K562 (cell line): ENCODE results near the gene TSSK2. TPM values are rescaled to one million over a fixed set of nuclear protein-coding genes. Genes with fewer than 3 reads are reported as not detected.

ENCODE experiments used
- CBX2 ChIP-seq: fragments of 200-600 bp; sonication (generic); IDR thresholded peaks from one replicate; pipeline ENCODE4 v1.6.1; 2012; ENCODE audit warnings: mild to moderate bottlenecking, low read length, inconsistent platforms; ENCODE audit not compliant: insufficient read depth, poor library complexity, severe bottlenecking
- CREB1 ChIP-seq, 2 experiments: sonication (generic) in 1 of 2; formaldehyde crosslinking in 1 of 2; IDR thresholded peaks; 2 replicates each; pipeline versions ENCODE4 v1.6.1 to v1.8.0; 2012 to 2022; ENCODE audit warnings: inconsistent platforms in 1 of 2, mild to moderate bottlenecking in 1 of 2, missing genetic modification reagents in 1 of 2, moderate library complexity in 1 of 2
- FIP1L1 ChIP-seq: fragments of 200-400 bp; formaldehyde crosslinking; IDR thresholded peaks from 2 replicates; pipeline ENCODE4 v1.6.1; 2018; ENCODE audit warnings: mild to moderate bottlenecking, low read depth, low read length; ENCODE audit not compliant: poor library complexity, severe bottlenecking
- GABPB2 ChIP-seq: fragments of 250-450 bp; sonication (Bioruptor Pico); conservative IDR thresholded peaks from 2 replicates; pipeline ENCODE4 v1.5.1; 2021; ENCODE audit warnings: mild to moderate bottlenecking
- HCFC1 ChIP-seq: IDR thresholded peaks from 2 replicates; pipeline ENCODE4 v1.6.1; 2012; ENCODE audit warnings: low read depth, low read length, improper control_type of control experiment
- HDGF ChIP-seq: fragments of 450-650 bp; IDR thresholded peaks from 2 replicates; pipeline ENCODE4 v1.6.1; 2016
- HNRNPK ChIP-seq: fragments of 200-400 bp; formaldehyde crosslinking; IDR thresholded peaks from one replicate; pipeline ENCODE4 v1.6.1; 2018; ENCODE audit warnings: mild to moderate bottlenecking, low read depth, low read length; ENCODE audit not compliant: poor library complexity, severe bottlenecking
- KLF6 ChIP-seq: fragments of 250-450 bp; sonication (Bioruptor Pico); IDR thresholded peaks from 2 replicates; pipeline ENCODE4 v1.4.0; 2020; ENCODE audit warnings: mild to moderate bottlenecking, moderate library complexity, borderline replicate concordance
- MTA3 ChIP-seq: fragments of 450-650 bp; formaldehyde crosslinking; IDR thresholded peaks from 2 replicates; pipeline ENCODE4 v1.6.1; 2017; ENCODE audit warnings: mild to moderate bottlenecking, borderline replicate concordance
- MYC ChIP-seq, 2 experiments: fragments of 250-450 bp in 1 of 2; sonication (Bioruptor Pico) in 1 of 2; IDR thresholded peaks; 2 replicates each; pipeline versions ENCODE4 v1.5.1 to v1.6.1; 2012 to 2021; ENCODE audit warnings: low read depth in 2 of 2, borderline replicate concordance in 1 of 2, improper control_type of control experiment in 1 of 2, low read length in 1 of 2, mild to moderate bottlenecking in 1 of 2, moderate library complexity in 1 of 2
- NRF1 ChIP-seq, 2 experiments: fragments of 450-650 bp; IDR thresholded peaks in 1 of 2; conservative IDR thresholded peaks in 1 of 2; 2 replicates each; pipeline ENCODE4 v1.6.1; 2014; ENCODE audit warnings: mild to moderate bottlenecking in 2 of 2
- POLR2AphosphoS2 ChIP-seq: IDR thresholded peaks from 2 replicates; pipeline ENCODE4 v1.6.1; 2012; ENCODE audit warnings: low read length, improper control_type of control experiment
- PRMT5 ChIP-seq: sonication (generic); formaldehyde crosslinking; IDR thresholded peaks from 2 replicates; pipeline ENCODE4 v1.5.0; 2020; ENCODE audit warnings: missing genetic modification reagents
- RBM17 ChIP-seq: fragments of 200-400 bp; formaldehyde crosslinking; IDR thresholded peaks from 2 replicates; pipeline ENCODE4 v1.6.1; 2017; ENCODE audit warnings: low read depth, mild to moderate bottlenecking, low read length, borderline replicate concordance
- RCOR1 ChIP-seq, 2 experiments: IDR thresholded peaks; 2 replicates each; pipeline ENCODE4 v1.6.1; 2012; ENCODE audit warnings: low read depth in 2 of 2, low read length in 2 of 2, borderline replicate concordance in 1 of 2, improper control_type of control experiment in 1 of 2
- SOX6 ChIP-seq: fragments of 450-650 bp; IDR thresholded peaks from 2 replicates; pipeline ENCODE4 v1.6.1; 2014; ENCODE audit warnings: mild to moderate bottlenecking
- SUPT5H ChIP-seq: fragments of 450-650 bp; IDR thresholded peaks from 2 replicates; pipeline ENCODE4 v1.6.1; 2016
- ZBTB17 ChIP-seq: fragments of 450-650 bp; formaldehyde crosslinking; IDR thresholded peaks from 2 replicates; pipeline ENCODE4 v1.4.0; 2020; ENCODE audit warnings: mild to moderate bottlenecking
- ZBTB7A ChIP-seq: IDR thresholded peaks from 2 replicates; pipeline ENCODE4 v1.6.1; 2011; ENCODE audit warnings: low read depth, mild to moderate bottlenecking, low read length, moderate library complexity, borderline replicate concordance; ENCODE audit not compliant: control insufficient read depth
- ZC3H11A ChIP-seq: IDR thresholded peaks from 2 replicates; pipeline ENCODE4 v1.6.1; 2012; ENCODE audit warnings: low read depth, low read length, improper control_type of control experiment
- ZNF124 ChIP-seq: sonication (generic); formaldehyde crosslinking; IDR thresholded peaks from 2 replicates; pipeline ENCODE4 v1.8.1; 2022; ENCODE audit warnings: missing genetic modification reagents
- ZNF24 ChIP-seq: fragments of 450-650 bp; IDR thresholded peaks from 2 replicates; pipeline ENCODE4 v1.6.1; 2016
- ZNF699 ChIP-seq: fragments of 250-450 bp; sonication (Bioruptor Pico); IDR thresholded peaks from 2 replicates; pipeline ENCODE4 v1.8.0; 2021; ENCODE audit warnings: mild to moderate bottlenecking, moderate library complexity; ENCODE audit not compliant: insufficient replicate concordance
- ZZZ3 ChIP-seq: fragments of 450-650 bp; IDR thresholded peaks from 2 replicates; pipeline ENCODE4 v1.6.1; 2016; ENCODE audit warnings: antibody characterized with exemption, mild to moderate bottlenecking, moderate library complexity
- polyA plus RNA-seq, 8 experiments: library from polyadenylated mRNA; depleted of rRNA in 4 of 8; stranded (reverse) in 5 of 8; unstranded in 3 of 8; fragments of >200 nt; fragmentation: Nextera tagmentation in 2 of 8; fragmentation: Illumina TruSeq in 1 of 8; extraction: Ambion mirVana in 2 of 8; extraction: Trizol in 1 of 8; gene quantifications; 2 replicates each; pipeline versions ENCODE4 v1.2.1 to v1.2.3, GENCODE V29; 2011 to 2014; ENCODE audit warnings: inconsistent platforms in 1 of 8, missing spikeins in 1 of 8
- total RNA-seq, 7 experiments: library from RNA; depleted of rRNA in 6 of 7; stranded (reverse); fragments of >200 nt in 6 of 7; fragmentation: Illumina TruSeq in 2 of 7; extraction: Trizol in 2 of 7; gene quantifications; 2 replicates each; pipeline versions ENCODE4 v1.2.1 to v1.2.3, GENCODE V29; 2011 to 2021; ENCODE audit warnings: low replicate concordance in 1 of 7
- TF ChIP-seq, protein P1 (sequence below): fragments of 250-450 bp; sonication (Bioruptor Pico); IDR thresholded peaks from 2 replicates; pipeline ENCODE4 v1.8.0; 2021; ENCODE audit warnings: borderline replicate concordance, mild to moderate bottlenecking, moderate library complexity; ENCODE audit not compliant: poor library complexity, severe bottlenecking
- TF ChIP-seq, protein P2 (sequence below): sonication (generic); IDR thresholded peaks from 2 replicates; pipeline ENCODE4 v1.6.1; 2016
- TF ChIP-seq, protein P3 (sequence below): fragments of 250-450 bp; sonication (Bioruptor Pico); IDR thresholded peaks from 2 replicates; pipeline ENCODE4 v1.6.1; 2021; ENCODE audit warnings: mild to moderate bottlenecking

TSSK2 gene
- total and polyA plus RNA-seq, 9 of the 15 experiments (the other 6 are each of a cell fraction or from before 2014, with no cell fraction given) = 0.04 TPM; not detected in 8

DNA sequence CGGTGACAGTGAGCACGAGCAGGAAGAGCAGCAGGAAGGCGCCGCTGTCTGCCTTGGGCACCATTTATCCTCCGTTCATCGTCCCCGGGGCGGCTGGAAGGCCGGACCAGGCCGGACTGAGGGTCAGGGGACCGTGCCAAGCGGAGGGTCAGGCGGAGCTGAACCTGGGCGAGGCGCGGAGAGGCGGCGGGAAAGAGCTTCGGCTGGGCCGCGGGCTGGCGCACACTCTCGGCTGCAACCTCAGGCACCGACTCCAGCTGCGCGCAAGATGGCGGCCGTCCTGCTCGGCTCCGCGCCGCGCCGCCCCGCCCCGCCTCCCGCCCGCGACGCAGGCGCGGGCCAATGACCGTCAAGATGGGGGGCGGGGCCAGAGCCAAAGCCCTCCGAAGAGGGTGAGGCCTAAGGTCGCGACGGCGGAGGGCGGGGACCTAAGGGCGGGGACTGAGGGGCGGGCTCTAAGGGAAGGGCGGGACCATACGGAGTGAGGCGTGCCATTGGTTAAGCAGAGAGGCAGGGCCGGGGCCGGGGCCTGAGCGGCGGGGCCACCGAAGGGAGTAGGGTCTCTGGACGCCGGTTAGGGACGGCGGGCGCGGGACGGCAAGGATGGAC lies 8.9 kb upstream of the TSSK2 start, which contains the start of gene DGCR2 (continued):
- TF ChIP-seq ZC3H11A = peak; percentile 79
- TF ChIP-seq MTA3 = peak; percentile 60
- no peak for TF ChIP-seq ZZZ3
- TF ChIP-seq SUPT5H = peak; percentile 97
- TF ChIP-seq, protein P1, sequence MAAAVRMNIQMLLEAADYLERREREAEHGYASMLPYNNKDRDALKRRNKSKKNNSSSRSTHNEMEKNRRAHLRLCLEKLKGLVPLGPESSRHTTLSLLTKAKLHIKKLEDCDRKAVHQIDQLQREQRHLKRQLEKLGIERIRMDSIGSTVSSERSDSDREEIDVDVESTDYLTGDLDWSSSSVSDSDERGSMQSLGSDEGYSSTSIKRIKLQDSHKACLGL = peak; percentile 52
- peak; percentile 84 for TF ChIP-seq HCFC1
- TF ChIP-seq ZNF699 (CRISPR knock-in tag) = peak; percentile 79
- peak; percentile 94 for TF ChIP-seq FIP1L1
- TF ChIP-seq POLR2AphosphoS2 = peak; percentile 61; the same call in 1 of the 2 replicates
- TF ChIP-seq HNRNPK = peak; percentile 98
- no peak for TF ChIP-seq ZNF124
- TF ChIP-seq ZBTB17 (CRISPR knock-in tag) = peak; percentile 83
- TF ChIP-seq CBX2 = no peak
- TF ChIP-seq ZNF24 = no peak
- TF ChIP-seq HDGF = no peak
- TF ChIP-seq ZBTB7A = peak; percentile 85; the same call in 1 of the 2 replicates
- TF ChIP-seq SOX6 = peak; percentile 57
- TF ChIP-seq RBM17 = no peak
- 0 out of 2 replicates have a peak, but pooled peaks have one; percentile 33 for TF ChIP-seq KLF6
- 0 out of 2 replicates have a peak, but pooled peaks have one; percentile 66 for TF ChIP-seq PRMT5 (CRISPR knock-in tag)
- peak; percentile 96 for TF ChIP-seq CREB1 (IDR thresholded peaks at IDR 0.05)
- no peak for TF ChIP-seq CREB1 (CRISPR knock-in tag; IDR thresholded peaks at IDR 0.05)
- 0 out of 2 replicates have a peak, but pooled peaks have one; percentile 11 for TF ChIP-seq GABPB2 (CRISPR knock-in tag)
- peak; percentile 97 for TF ChIP-seq MYC (IDR thresholded peaks at IDR 0.05; ENCODE audit: low read depth, low read length)
- TF ChIP-seq MYC (CRISPR knock-in tag; IDR thresholded peaks at IDR 0.05; ENCODE audit: borderline replicate concordance, low read depth) = no peak
- TF ChIP-seq, protein P2, sequence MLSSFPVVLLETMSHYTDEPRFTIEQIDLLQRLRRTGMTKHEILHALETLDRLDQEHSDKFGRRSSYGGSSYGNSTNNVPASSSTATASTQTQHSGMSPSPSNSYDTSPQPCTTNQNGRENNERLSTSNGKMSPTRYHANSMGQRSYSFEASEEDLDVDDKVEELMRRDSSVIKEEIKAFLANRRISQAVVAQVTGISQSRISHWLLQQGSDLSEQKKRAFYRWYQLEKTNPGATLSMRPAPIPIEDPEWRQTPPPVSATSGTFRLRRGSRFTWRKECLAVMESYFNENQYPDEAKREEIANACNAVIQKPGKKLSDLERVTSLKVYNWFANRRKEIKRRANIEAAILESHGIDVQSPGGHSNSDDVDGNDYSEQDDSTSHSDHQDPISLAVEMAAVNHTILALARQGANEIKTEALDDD = no peak
- TF ChIP-seq, protein P3, sequence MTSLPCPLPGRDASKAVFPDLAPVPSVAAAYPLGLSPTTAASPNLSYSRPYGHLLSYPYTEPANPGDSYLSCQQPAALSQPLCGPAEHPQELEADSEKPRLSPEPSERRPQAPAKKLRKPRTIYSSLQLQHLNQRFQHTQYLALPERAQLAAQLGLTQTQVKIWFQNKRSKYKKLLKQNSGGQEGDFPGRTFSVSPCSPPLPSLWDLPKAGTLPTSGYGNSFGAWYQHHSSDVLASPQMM = no peak
- TF ChIP-seq NRF1 (conservative IDR thresholded peaks at IDR 0.05 in 1 of 2, IDR thresholded peaks at IDR 0.05 in 1 of 2) = peak; percentile 96
- TF ChIP-seq RCOR1 (IDR thresholded peaks at IDR 0.05; ENCODE audit: borderline replicate concordance in 1 of 2, low read depth in 2 of 2, low read length in 2 of 2) = peak; percentile 26 to 75; a peak in 2 of 4 replicates
